ENCODE measurements around the gene FBXL19. TPM values are rescaled to one million over a fixed set of nuclear protein-coding genes. Genes with fewer than 3 reads are reported as not detected.
"Not testable (repeated sequence)": the region's sequence is repeated elsewhere in the genome, so short reads cannot be mapped to it uniquely, and the experiment has no call there.

FBXL19 gene
- total RNA-seq, 1 donor from 2014 or later, result 19.2 TPM

DNA sequence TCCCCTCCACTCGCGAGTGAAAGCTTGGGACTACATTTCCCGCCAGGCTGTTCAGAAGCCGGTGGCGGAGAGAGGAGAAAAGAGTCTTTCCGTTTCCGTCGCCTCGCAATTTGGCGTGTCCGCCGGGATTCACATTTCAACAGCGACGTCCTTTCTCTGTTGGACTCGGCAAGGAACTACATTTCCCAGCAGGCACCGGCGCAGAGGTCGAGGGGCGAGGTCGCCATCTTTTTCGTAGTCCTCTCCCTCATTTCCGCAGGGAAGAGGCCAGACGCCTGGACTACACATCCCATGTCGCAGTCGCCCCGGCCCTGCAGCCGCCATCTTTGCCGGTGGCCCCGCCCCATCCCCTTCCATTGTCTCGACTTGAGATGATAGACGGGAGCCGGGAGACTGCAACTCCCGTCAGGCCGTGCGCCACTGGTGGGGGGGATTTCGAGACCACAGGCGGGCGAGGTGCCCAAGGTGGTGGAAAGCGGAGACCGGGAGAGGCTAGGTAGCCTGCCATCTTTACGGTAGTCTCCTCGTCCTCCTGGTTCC is 882 bp upstream of the FBXL19 start:
- peak; percentile 86 for ATAC-seq

DNA sequence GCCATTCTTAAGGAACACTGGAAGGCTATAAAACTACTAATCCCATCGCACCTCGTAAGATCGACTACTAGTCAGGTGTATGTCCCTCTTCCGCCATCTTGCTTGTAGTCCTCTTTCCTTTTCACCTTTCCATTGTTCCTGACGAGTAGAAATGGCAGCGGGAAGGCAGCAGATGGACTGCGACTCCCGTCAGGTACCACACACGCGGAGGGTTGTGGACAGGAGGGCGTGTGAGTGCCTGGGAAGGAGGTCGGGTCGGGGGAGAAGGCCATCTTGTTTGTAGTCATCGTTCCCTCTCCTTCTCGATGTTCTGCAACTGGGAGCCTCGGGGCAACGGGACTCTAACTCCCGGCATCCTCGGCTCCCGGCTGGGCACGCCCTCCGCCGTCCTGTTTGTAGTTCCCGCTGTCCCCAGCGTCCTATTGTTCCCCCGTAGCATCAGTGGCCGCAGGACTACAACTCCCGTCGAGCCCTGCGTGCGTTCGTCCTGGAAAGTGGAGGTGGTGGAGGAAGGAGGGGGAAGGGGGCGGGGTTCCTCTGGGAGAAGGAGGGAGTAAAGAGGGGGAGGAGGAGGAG is 324 bp upstream of the FBXL19 start:
- peak; percentile 79 for ATAC-seq

DNA sequence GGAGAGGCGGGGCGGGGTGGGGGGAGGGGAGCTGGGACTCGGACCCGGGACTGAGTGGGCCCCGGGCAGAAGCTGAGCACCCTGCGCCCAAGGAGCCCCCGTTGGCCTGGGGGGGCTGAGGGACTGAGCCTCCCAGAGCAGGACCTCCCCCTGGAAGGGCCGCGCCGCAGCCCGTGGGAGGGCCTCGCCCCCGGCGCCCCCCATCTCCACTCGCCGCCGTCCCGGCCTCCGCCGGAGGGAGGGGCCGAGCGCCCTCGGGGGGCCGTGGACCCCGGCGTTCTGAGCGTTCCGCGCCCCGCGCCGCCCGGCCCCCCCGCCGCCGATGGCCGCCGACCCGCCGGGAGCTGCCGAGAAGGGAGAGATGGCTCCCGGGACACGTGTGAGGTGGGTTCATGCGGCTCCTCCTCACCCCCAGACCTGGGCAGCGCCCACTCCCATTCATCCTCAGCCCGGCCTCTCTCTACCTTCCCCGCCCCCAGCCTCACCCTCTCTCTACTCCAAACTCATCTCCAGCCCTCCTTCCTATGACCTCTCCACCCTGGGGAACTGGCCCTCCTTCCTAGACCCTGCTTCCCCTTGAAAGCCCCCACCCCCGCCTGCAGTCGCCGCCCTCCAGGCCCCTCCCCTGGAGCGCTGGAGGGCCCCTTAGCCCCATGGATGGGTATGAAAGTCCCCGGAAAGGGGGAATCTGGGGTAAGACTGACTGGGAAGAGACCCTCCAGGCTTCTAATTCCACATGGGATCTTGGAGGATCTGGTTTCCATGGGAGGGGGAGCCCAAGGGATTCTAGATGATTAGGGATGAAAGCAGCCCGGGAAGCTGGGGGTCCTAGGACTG is 922 bp downstream of the FBXL19 start:
- no peak for ATAC-seq

DNA sequence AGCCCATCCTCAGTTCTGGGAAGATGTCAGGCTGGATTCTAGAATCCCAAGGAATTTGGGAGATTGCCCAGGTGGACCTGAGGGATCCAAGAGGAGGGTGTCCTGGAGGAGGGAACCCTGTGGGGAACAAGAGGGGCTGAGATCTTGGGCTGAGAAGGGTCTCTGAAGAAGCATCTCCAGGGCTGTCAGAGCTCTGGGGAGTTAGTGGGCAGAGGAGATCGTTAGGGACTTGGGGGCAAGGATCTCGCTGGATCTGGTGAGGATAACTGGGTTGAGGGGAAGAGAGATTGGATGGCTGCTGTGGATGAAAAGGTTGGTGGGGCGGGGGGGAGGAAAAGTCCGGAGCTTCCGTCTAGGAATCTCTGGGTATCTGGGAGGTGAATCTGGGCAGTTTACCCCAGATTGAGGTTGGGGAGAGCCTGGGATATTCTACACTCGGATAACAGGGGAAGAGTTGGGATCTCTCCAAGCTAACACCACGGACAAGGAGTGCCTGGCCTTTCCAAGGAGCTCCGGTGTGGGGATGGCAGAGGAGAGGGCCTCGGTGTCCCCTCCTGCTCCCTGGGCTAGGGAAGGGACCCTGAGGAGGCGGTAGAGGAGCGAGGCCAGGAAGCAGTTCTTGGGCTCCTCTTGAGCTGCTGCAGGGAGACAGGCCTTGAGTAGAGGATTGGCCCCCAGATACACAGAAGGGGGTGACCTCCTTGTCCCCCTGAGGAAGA is 1.7 kb downstream of the FBXL19 start:
- no peak for ATAC-seq

DNA sequence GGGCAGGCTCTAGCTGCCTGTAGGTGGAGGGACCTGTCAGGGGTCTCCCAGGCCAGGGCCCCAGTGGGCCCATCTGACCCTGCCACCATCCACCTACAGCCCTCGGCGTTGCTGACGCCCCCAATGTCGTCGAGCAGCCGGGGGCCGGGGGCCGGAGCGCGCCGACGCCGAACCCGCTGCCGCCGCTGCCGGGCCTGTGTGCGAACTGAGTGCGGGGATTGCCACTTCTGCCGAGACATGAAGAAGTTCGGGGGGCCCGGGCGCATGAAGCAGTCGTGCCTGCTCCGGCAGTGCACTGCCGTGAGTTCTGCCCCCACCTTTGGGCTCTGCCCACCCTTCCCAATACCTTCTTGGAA is 2.2 kb downstream of the FBXL19 start:
- ATAC-seq, result no peak

DNA sequence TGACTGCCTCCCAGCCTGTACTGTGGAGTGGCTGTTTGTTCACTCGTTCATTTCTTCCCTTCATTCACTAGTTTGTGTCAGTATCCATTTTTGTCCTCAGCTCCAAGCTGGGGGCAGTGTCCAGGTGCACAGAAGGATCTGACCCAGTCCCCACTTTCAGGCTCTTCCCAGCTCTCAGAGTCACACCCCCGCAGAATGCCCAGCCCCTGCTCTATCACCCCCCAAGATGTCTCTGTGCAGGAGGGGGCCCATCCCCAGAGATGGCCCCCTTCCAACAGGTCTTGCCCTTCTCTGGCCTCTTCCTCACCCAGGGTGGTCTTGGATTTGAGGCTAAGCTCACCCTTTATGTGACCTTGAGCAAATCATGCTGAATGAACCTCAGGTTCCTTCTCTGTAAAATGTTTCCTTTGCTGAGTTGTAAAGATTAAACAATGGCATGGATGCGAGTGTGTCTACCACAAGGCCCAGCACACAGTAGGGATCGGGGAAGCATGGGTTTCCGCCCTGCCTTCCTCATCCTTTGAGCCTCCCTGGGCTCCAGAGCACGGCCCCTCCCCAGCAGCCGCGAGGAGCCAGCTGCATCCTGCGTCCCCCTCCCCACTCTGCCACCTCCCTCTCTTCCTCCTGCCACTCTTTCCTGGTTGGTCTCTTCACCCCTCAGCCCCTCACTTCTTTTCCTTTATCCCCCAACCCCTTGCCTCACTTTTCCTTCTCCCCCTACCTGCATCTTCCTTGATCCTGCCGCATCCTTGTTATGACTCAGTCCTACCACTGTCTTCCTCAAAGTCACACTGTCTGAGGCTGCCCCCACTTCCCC is 2.8 kb downstream of the FBXL19 start:
- ATAC-seq, result no peak

DNA sequence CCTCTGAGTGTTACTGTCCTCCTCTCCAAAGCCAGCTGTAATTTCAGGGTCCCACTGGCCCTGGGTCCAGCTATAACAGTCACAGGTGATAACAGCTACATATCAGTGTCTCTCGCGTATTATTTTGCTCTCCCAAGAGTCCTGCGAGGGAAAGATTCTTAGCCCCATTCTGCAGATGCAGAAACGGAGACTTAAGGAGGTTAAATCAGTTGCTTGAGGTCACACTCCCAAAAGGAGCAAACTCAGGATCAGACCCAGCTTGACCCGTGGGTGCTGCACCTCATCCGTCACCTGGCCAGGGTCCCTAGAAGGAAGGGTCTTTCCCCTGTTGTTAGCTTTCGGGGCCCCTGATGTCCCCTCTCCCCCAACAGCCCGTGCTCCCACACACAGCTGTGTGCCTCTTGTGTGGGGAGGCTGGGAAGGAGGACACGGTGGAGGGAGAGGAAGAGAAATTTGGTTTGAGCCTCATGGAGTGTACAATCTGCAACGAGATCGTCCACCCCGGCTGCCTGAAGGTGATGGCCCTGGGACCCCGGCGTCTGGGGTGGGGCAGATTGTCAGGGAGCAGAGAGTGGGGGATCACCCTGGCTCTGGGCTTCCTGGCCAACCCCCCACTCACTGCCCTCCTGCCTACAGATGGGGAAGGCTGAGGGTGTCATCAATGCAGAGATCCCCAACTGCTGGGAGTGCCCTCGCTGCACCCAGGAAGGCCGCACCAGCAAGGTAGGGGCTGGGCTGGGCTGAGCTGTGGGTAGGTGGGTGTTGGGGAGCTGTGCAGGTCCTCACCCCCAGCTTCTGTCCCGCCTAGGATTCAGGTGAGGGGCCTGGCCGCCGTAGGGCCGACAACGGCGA is 3.8 kb downstream of the FBXL19 start:
- no peak for ATAC-seq

DNA sequence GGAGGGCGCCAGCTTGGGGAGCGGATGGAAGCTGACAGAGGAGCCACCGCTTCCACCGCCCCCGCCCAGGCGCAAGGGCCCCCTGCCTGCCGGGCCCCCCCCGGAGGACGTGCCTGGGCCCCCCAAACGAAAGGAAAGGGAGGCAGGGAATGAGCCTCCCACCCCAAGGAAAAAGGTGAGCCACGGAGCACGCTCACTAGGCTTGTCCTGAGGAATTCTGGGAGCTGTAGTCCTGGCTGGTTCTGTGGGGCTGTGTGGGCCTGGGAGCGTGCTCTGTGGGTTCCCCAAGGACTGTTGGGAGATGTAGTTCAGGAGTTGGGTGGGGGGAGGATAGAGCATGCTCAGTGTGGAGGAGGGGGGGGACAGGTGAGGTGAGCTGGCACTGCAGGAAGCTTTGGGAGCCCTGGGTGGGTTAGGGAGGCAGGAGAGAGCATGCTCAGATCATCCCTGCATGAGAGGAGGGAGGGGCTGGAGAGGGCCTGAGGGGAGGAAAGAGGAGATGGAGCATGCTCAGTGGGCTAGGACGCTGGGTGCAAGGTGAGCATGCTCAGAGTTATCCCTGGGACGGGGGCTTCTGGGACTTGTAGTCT is 4.5 kb downstream of the FBXL19 start:
- ATAC-seq, result peak; percentile 49

DNA sequence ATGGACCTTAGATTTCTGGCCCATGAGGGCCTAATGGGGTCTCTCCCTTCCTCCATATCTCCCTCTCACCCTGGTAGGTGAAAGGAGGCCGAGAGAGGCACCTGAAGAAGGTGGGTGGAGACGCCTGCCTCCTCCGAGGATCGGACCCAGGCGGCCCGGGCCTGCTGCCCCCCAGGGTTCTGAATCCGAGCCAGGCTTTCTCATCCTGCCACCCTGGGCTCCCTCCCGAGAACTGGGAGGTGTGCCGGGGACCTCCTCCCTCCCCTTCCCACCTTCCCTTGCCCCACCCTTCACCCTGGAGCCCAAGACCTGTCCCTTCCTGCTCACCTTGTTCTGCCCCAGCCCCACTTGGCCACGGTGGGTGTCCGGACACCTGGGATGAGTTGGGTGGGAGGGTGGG is 5.0 kb downstream of the FBXL19 start:
- ATAC-seq, result peak; percentile 1

DNA sequence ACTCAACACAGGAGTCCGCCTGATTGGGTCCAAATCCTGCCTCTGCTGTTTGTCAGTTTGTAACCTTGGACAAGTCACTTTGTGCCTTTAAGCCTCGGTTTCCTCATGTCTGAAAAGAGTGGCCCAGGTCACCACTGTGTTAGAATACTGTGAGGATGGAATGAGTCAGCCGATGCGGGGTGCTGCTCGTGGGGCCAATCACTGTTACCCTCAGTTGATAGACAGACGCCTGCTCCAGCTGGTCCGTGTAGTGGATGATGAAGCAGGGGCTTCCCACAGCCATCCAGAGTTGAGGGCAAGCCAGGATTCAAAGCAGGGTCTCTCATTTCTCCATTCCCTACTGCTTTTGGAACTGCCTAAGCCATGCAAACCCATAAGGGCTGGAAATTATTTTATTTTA is 5.8 kb downstream of the FBXL19 start:
- ATAC-seq, result no peak

DNA sequence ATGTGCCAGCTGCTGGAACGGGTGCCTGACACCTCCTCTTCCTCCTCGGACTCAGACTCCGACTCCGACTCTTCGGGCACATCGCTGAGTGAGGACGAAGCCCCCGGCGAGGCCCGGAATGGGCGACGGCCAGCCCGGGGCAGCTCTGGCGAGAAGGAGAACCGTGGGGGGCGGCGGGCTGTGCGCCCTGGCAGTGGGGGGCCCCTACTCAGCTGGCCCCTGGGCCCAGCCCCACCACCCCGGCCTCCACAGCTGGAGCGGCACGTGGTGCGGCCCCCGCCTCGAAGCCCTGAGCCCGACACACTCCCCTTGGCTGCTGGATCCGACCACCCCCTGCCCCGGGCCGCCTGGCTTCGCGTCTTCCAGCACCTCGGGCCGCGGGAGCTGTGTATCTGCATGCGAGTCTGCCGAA is 6.8 kb downstream of the FBXL19 start:
- ATAC-seq, result no peak

DNA sequence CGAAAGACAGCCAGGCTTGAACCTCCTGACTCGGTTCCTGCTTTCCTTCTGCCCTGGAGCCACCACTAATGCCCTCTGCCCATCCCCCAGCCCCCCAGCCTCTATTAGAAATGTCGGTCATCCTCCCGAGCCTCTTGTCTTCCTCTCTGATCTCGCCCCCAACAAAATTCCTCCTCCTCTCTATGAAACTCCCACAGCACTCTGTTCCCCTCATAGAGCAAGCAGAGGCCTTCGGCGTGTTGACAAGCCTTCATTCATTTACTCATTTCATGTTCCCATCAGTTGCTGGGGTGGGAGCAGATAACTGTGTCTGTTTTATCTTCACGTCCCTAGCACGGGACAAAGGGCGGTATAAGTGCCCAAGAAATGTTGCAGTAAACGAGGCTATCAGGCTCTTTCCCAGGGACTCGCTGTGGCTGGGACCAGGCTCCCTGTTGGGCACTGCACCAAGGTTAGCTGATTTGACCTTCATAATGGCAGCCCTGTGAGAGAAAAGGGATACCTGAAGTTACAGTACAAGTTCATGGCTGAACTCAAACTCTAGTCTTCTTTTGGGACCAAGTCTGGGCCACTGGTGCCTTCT is 7.8 kb downstream of the FBXL19 start:
- ATAC-seq, result no peak

DNA sequence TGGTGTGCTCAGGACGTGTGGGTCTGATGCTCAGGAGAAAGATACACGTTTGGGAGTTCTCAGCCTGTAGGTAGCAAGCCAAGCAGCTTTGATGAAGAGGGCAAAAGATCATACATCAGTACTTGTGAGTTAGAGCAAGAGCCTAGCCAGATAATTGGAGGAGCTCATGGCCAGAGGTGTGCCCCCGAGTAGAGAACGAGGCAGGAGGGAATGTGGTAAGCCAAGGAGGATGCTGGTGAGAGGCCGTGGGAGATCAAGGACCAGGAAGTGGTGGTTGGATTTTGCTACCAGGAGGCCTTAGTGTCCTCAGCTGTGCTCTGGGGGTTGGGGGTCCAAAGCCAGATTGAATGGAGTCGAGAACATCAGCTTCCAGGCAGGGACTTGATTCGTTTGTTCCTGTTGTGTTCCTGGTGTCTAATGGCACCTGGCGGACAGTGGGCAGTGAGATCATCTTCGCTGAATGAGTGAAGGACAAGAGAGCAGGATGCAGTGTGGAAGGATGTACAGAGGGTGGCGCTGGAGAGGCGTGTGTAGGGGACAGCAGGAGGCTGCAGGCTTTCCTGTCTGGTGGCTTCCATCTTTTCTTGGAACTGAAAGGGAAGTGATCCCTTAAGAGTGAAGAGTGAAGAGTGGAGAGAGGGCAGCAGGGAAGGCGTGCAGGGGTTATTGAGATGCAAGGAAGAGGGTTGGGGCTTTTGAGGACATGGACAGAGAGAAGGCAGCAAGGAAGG is 11.6 kb downstream of the FBXL19 start:
- ATAC-seq, result peak; percentile 63

DNA sequence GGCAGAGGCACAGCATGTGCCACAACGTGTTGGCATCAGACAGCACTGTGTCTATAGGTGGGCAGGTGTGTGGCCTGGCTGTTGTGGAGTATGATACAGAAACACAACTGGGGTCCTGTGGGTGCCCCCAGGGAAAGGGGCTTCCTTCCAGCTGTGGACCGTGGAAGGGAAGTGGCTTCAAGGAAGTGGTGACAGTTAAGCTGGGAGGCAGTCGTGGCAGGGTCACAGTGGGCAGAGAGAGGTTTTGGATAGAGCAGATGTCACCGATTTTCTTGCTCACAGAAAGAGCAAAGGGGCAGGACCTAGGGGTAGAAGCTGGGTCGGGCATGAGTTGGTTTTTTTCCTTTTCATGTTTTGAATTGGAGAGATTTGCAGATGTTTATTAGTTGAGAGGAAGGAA is 14.3 kb downstream of the FBXL19 start:
- no peak for ATAC-seq

DNA sequence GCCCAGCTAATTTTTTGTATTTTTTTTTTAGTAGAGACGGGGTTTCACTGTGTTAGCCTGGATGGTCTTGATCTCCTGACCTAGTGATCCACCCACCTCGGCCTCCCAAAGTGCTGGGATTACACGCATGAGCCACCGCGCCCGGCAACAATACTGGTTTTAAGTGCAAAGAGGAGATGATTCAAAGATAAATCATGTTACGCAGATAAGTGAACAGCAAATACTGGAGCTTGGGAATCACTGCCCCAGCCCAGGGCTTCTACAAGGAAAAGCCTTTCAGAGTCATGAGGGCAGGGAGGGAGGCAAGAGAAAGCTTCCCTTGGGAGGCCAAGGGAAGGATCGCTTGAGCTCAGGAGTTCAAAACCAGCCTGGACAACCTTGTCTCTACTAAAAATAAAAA is 16.2 kb downstream of the FBXL19 start:
- not testable (repeated sequence) for ATAC-seq

DNA sequence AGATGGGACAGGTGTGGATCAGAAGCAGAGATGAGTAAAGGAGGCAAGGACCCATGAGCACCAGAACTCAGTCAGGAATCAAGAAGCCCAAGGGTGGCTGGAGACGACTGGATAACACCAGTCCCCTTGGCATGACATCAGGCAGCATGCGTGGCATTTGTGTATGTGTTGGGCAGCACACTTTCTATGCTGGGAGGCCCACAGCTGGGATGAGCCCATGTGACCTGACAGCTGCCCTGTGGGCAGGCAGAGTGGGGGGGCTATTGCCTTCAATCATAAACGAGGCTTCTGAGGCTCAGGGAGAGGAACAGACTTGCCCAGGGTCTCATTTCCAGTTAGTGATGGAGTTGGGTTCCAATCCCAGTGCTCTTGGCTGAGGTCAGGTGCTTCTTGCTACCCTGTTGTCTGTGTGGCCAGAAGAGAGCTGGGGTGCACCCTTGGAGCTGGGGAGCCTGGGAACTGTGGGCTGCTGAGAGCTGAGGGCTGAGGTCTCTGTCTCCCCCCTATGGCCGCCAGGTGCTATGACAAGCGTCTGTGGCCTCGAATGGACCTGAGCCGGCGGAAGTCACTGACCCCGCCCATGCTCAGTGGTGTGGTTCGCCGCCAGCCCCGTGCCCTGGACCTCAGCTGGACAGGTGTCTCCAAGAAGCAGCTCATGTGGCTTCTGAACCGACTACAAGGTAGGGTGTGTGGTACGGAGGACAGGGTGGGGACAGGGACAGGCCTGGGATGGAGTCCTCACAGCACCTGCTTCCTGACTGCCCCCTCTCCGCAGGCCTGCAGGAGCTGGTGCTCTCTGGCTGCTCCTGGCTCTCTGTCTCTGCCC is 18.4 kb downstream of the FBXL19 start:
- peak; percentile 87 for ATAC-seq

DNA sequence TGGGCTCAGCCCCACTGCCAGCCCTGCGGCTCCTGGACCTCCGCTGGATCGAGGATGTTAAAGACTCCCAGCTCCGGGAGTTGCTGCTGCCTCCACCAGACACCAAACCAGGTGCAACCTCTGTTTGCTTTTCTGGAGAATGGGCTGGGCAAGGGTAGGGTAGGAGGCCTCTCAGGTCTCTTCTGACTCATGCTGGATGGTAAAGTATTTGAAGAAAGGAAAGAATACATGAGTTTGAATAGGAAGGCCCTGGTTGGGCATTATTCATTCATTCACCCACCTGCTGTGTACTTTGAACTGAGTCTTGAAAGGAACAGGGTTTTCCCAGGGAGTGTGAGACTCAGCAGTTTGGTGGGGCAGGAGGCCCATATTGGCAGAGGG is 19.0 kb downstream of the FBXL19 start:
- ATAC-seq, result no peak

DNA sequence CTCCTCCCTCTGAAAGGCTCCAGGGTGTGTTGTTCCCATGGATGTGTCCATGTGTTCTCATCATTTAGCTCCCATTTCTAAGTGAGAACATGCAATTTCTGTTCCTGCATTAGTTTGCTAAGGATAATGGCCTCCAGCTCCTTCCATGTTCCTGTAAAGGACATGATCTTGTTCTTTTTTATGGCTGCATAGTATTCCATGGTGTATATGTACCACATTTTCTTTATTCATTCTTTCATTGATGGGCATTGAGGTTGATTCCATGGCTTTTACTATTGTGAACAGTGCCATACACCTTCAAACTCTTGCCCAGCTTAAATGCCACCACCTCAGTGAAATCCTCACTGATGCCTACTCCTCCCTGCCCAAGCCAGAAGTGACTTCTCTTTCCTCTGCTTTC is 21.0 kb downstream of the FBXL19 start:
- no peak for ATAC-seq
